GM12878 (cell line): Measurements from ENCODE around the gene VAC14. TPM values are rescaled to one million over a fixed set of nuclear protein-coding genes. Genes with fewer than 3 reads are reported as not detected.

ENCODE experiments used
- ATAC-seq: fragments of 200-7000 bp; cut with Tn5 transposase; 3 replicates; pipeline ENCODE4 v1.9.1; 2020; ENCODE audit warnings: mild to moderate bottlenecking, moderate library complexity
- BruUV-seq: library from RNA; stranded (reverse); fragments of 400-500 nt; replicated peaks from 2 replicates; lab custom pipeline; 2021; lab: Mats Ljungman, UMichigan
- CTCF ChIA-PET: fragments of 300-600 bp; sonication (Branson Sonifier 250); formaldehyde crosslinking; extraction: SDS; loops from one replicate; lab custom pipeline; 2021; ENCODE audit warnings: inconsistent platforms; lab: Yijun Ruan, JAX
- POLR2A ChIA-PET: fragments of 350-600 bp; formaldehyde crosslinking; extraction: SDS; loops from one replicate; lab custom pipeline; 2021; ENCODE audit warnings: inconsistent platforms; lab: Charles Lee
- RAD21 ChIA-PET: fragments of 300-600 bp; sonication (Branson Sonifier 250); formaldehyde crosslinking; loops from one replicate; lab custom pipeline; 2023; ENCODE audit warnings: antibody characterized with exemption; ENCODE audit not compliant: unreplicated experiment; lab: Charles Lee
- SMC1A ChIA-PET: fragments of 300-600 bp; sonication (Branson Sonifier 250); formaldehyde crosslinking; loops from one replicate; lab custom pipeline; 2023; ENCODE audit not compliant: unreplicated experiment, uncharacterized antibody; lab: Charles Lee
- DNase-seq: peaks from one replicate; pipeline ENCODE4 v3.0.0-alpha.2; 2011; ENCODE audit warnings: low read depth, low spot score
- FAIRE-seq: peaks from 3 replicates; lab custom pipeline; 2011; peaks lifted over from hg19 to GRCh38; lab: Jason Lieb, UNC
- H2AFZ ChIP-seq: 2 replicates; pipeline ENCODE4 v1.6.0; 2011; ENCODE audit warnings: low read depth, low read length, control low read depth; ENCODE audit not compliant: control insufficient read depth
- H3K27ac ChIP-seq: 2 replicates; pipeline ENCODE4 v1.5.1; 2011; ENCODE audit warnings: control low read depth; ENCODE audit not compliant: control insufficient read depth, insufficient read depth
- H3K27me3 ChIP-seq, 2 experiments: replicated peaks in 1 of 2; 2 replicates each; pipeline versions ENCODE4 v1.6.0 to v1.6.1; 2011; ENCODE audit warnings: low read length in 1 of 2; ENCODE audit not compliant: control insufficient read depth in 2 of 2, insufficient read depth in 2 of 2
- H3K36me3 ChIP-seq, 2 experiments: 2 replicates each; pipeline ENCODE4 v1.5.1; 2011; ENCODE audit warnings: low read length in 1 of 2; ENCODE audit not compliant: control insufficient read depth in 2 of 2, insufficient read depth in 2 of 2
- H3K4me1 ChIP-seq: 2 replicates; pipeline ENCODE4 v1.6.1; 2011; ENCODE audit warnings: mild to moderate bottlenecking, low read length, moderate library complexity, mixed read lengths; ENCODE audit not compliant: control insufficient read depth, insufficient read depth
- H3K4me2 ChIP-seq: 2 replicates; pipeline ENCODE4 v1.6.0; 2011; ENCODE audit warnings: control low read depth; ENCODE audit not compliant: control insufficient read depth, insufficient read depth
- H3K4me3 ChIP-seq: fragments of 200-600 bp; sonication (generic); 2 replicates; pipeline ENCODE4 v1.5.1; 2016
- H3K79me2 ChIP-seq: 2 replicates; pipeline ENCODE4 v1.6.0; 2011; ENCODE audit warnings: low read length; ENCODE audit not compliant: control insufficient read depth, insufficient read depth
- H3K9ac ChIP-seq: 2 replicates; pipeline ENCODE4 v1.8.0; 2011; ENCODE audit warnings: low read length, control low read depth, mixed read lengths; ENCODE audit not compliant: control insufficient read depth, insufficient read depth
- H3K9me3 ChIP-seq: replicated peaks from 3 replicates; pipeline ENCODE4 v1.5.1; 2011; ENCODE audit warnings: mild to moderate bottlenecking, low read length; ENCODE audit not compliant: control insufficient read depth, insufficient read depth
- H4K20me1 ChIP-seq: 2 replicates; pipeline ENCODE4 v1.6.0; 2011; ENCODE audit not compliant: control insufficient read depth, insufficient read depth
- ASH2L ChIP-seq: fragments of 300-600, 200-600 bp; sonication (generic); IDR thresholded peaks from 2 replicates; pipeline ENCODE4 v1.6.1; 2017; ENCODE audit warnings: low read depth, mild to moderate bottlenecking, borderline replicate concordance
- CBX5 ChIP-seq: sonication (generic); IDR thresholded peaks from 2 replicates; pipeline ENCODE4 v1.6.1; 2016; ENCODE audit warnings: low read depth, moderate library complexity, mild to moderate bottlenecking, inconsistent platforms
- ELK1 ChIP-seq: IDR thresholded peaks from 2 replicates; pipeline ENCODE4 v1.6.1; 2012; ENCODE audit warnings: low read depth, low read length, improper control_type of control experiment
- FOXK2 ChIP-seq: fragments of 450-650 bp; IDR thresholded peaks from 2 replicates; pipeline ENCODE4 v1.6.1; 2017; ENCODE audit warnings: mild to moderate bottlenecking, moderate library complexity
- HDGF ChIP-seq: fragments of 450-650 bp; IDR thresholded peaks from 2 replicates; pipeline ENCODE4 v1.6.1; 2016; ENCODE audit warnings: antibody characterized with exemption
- JUND ChIP-seq: IDR thresholded peaks from 2 replicates; pipeline ENCODE4 v1.6.1; 2012; ENCODE audit warnings: low read depth, mild to moderate bottlenecking, low read length, improper control_type of control experiment, moderate library complexity
- KDM1A ChIP-seq: fragments of 200-600 bp; sonication (generic); IDR thresholded peaks from 2 replicates; pipeline ENCODE4 v1.6.1; 2016; ENCODE audit warnings: borderline replicate concordance
- MXI1 ChIP-seq: fragments of 150-350 bp; IDR thresholded peaks from 2 replicates; pipeline ENCODE4 v1.6.1; 2011; ENCODE audit warnings: low read depth, mild to moderate bottlenecking, inconsistent platforms, low read length, improper control_type of control experiment
- NKRF ChIP-seq: fragments of 450-650 bp; conservative IDR thresholded peaks from 2 replicates; pipeline ENCODE4 v1.6.1; 2017; ENCODE audit warnings: mild to moderate bottlenecking, moderate library complexity
- NR2F1 ChIP-seq: fragments of 450-650 bp; conservative IDR thresholded peaks from 2 replicates; pipeline ENCODE4 v1.6.1; 2017; ENCODE audit warnings: mild to moderate bottlenecking
- POLR2AphosphoS2 ChIP-seq: IDR thresholded peaks from 2 replicates; pipeline ENCODE4 v1.6.1; 2011; ENCODE audit warnings: low read depth, mild to moderate bottlenecking, low read length, improper control_type of control experiment, moderate library complexity
- POLR2AphosphoS5 ChIP-seq: IDR thresholded peaks from 2 replicates; pipeline ENCODE4 v1.6.1; 2011; ENCODE audit warnings: mild to moderate bottlenecking, low read length, inconsistent platforms
- PRDM15 ChIP-seq: fragments of 450-650 bp; formaldehyde crosslinking; IDR thresholded peaks from 2 replicates; pipeline ENCODE4 v1.4.0; 2020; ENCODE audit warnings: mild to moderate bottlenecking, moderate library complexity
- SUZ12 ChIP-seq: fragments of 200-600 bp; sonication (generic); IDR thresholded peaks from one replicate; pipeline ENCODE4 v1.6.1; 2018; ENCODE audit warnings: antibody characterized with exemption, mild to moderate bottlenecking; ENCODE audit not compliant: unreplicated experiment
- WRNIP1 ChIP-seq: IDR thresholded peaks from 2 replicates; pipeline ENCODE4 v1.6.1; 2011; ENCODE audit warnings: low read depth, low read length, improper control_type of control experiment, borderline replicate concordance
- ZNF274 ChIP-seq: IDR thresholded peaks from one replicate; pipeline ENCODE4 v1.8.0; 2011; ENCODE audit not compliant: insufficient read length, insufficient read depth
- WGBS: methylation state at CpG from one replicate; pipeline ENCODE4 v1.1.6; 2016; ENCODE audit warnings: low lambda C conversion rate; ENCODE audit not compliant: insufficient replicate concordance, insufficient coverage; ENCODE audit errors: missing lambda C conversion rate; 5-methylcytosine and 5-hydroxymethylcytosine counted together
- in situ Hi-C: fragments of 300-500 bp; cut with MboI; formaldehyde crosslinking; loops from 9 replicates; pipeline ENCODE4 v1.14.3; 2018; ENCODE audit warnings: mixed read lengths
- intact Hi-C: fragments of 100-400 bp; cut with micrococcal nuclease; formaldehyde crosslinking; loops from one replicate; pipeline ENCODE4 v1.14.2; 2022; ENCODE audit not compliant: unreplicated experiment
- polyA plus RNA-seq, 11 experiments: library from polyadenylated mRNA; depleted of rRNA in 4 of 11; unstranded in 6 of 11; stranded (reverse) in 5 of 11; fragments of >200 nt; fragmentation: Nextera tagmentation in 4 of 11; fragmentation: Illumina TruSeq in 1 of 11; extraction: Ambion mirVana in 4 of 11; extraction: Trizol in 1 of 11; gene quantifications; 1 replicate in 1 of 11; 2 replicates in 10 of 11; pipeline versions ENCODE4 v1.2.1 to v1.2.3, GENCODE V29; 2011 to 2016; ENCODE audit warnings: inconsistent platforms in 2 of 11, missing spikeins in 2 of 11, low read depth in 1 of 11
- total RNA-seq, 4 experiments: library from RNA; depleted of rRNA in 3 of 4; stranded (reverse); fragments of >200 nt in 3 of 4; fragmentation: Illumina TruSeq in 1 of 4; extraction: Trizol in 1 of 4; gene quantifications; 2 replicates each; pipeline versions ENCODE4 v1.2.1 to v1.2.3, GENCODE V29; 2013 to 2021

Gene VAC14
- total and polyA plus RNA-seq, 10 of the 15 experiments (the other 5 are each of a cell fraction or from before 2014, with no cell fraction given) = 1.3 to 45.5 (median 25.5) TPM

GRCh38 chr16:70683146-70683944, 117.6 kb downstream of the VAC14 start:
- no peaks in the 10 kb centered on the region for H3K36me3 ChIP-seq
- no TSS peak for BruUV-seq
- ATAC-seq = no peak
- no peak overlapping the region for H3K4me2 ChIP-seq
- ChIA-PET SMC1A (no interaction called here), RAD21 (no interaction called here), CTCF (interaction anchor here (3.5 kb wide), 1 partner anchor 88 kb away, joined by 19 read pairs; no protein-coding TSS in a partner anchor), POLR2A (no interaction called here)
- H2AFZ ChIP-seq = no peak overlapping the region
- H3K9me3 ChIP-seq = no peaks in the 10 kb centered on the region
- no peaks in the 10 kb centered on the region for H3K27me3 ChIP-seq
- no peak overlapping the region for H3K9ac ChIP-seq
- no peak for DNase-seq
- H3K27ac ChIP-seq = no peak overlapping the region
- intact Hi-C loops = no loop called here
- no peak for FAIRE-seq
- no peaks in the 10 kb centered on the region for H3K79me2 ChIP-seq
- no peaks in the 10 kb centered on the region for H3K4me1 ChIP-seq
- 57% methylated on average over 12 of the region's 13 CpGs for WGBS
- H3K4me3 ChIP-seq = no peak overlapping the region
- no peaks in the 10 kb centered on the region for H4K20me1 ChIP-seq
- in situ Hi-C loops = no loop called here
- TF ChIP-seq ASH2L = no peak
- no peak for TF ChIP-seq POLR2AphosphoS5
- TF ChIP-seq PRDM15 (CRISPR knock-in tag) = no peak
- no peak for TF ChIP-seq SUZ12
- TF ChIP-seq KDM1A = no peak
- no peak for TF ChIP-seq ZNF274
- TF ChIP-seq MXI1 = no peak
- no peak for TF ChIP-seq FOXK2
- no peak for TF ChIP-seq ELK1
- no peak for TF ChIP-seq POLR2AphosphoS2
- no peak for TF ChIP-seq WRNIP1
- no peak for TF ChIP-seq CBX5
- no peak for TF ChIP-seq HDGF
- TF ChIP-seq NR2F1 = no peak
- TF ChIP-seq JUND = no peak
- TF ChIP-seq NKRF = no peak
